IMR-90 (cell line): ENCODE measurements around the gene FLRT1. TPM values are rescaled to one million over a fixed set of nuclear protein-coding genes. Genes with fewer than 3 reads are reported as not detected.

Experiments
- ATAC-seq: fragments of 200-7000 bp; cut with Tn5 transposase; 2 replicates; pipeline ENCODE4 v1.9.1; 2020; ENCODE audit warnings: low read depth, mild to moderate bottlenecking, moderate library complexity
- BruUV-seq: library from RNA; stranded (reverse); fragments of 400-500 nt; replicated peaks from 2 replicates; lab custom pipeline; 2021; lab: Mats Ljungman, UMichigan
- CTCF ChIA-PET: fragments of 300-600 bp; formaldehyde crosslinking; extraction: SDS; loops from one replicate; lab custom pipeline; 2021; ENCODE audit warnings: antibody characterized with exemption; lab: Yijun Ruan, JAX
- POLR2A ChIA-PET: fragments of 300-600 bp; sonication (Branson Sonifier 250); formaldehyde crosslinking; loops from one replicate; lab custom pipeline; 2022; ENCODE audit warnings: antibody characterized with exemption; ENCODE audit not compliant: unreplicated experiment; lab: Charles Lee
- DNase-seq: peaks from one replicate; pipeline ENCODE4 v3.0.0; 2013
- H2AFZ ChIP-seq: replicated peaks from 2 replicates; pipeline ENCODE3; 2013; ENCODE audit warnings: low read length, mild to moderate bottlenecking; ENCODE audit not compliant: poor library complexity
- H2AK5ac ChIP-seq: 2 replicates; pipeline ENCODE4 v1.6.1; 2013; ENCODE audit warnings: low read depth, low read length, inconsistent platforms
- H2AK9ac ChIP-seq: replicated peaks from 2 replicates; pipeline ENCODE3; 2013; ENCODE audit warnings: mild to moderate bottlenecking, low read depth, low read length, moderate library complexity; ENCODE audit not compliant: poor library complexity
- H2BK120ac ChIP-seq: 2 replicates; pipeline ENCODE4 v1.6.1; 2013; ENCODE audit warnings: low read depth, low read length, inconsistent platforms
- H2BK15ac ChIP-seq: 3 replicates; pipeline ENCODE4 v1.6.1; 2013; ENCODE audit warnings: low read depth, low read length, inconsistent platforms
- H2BK20ac ChIP-seq: 2 replicates; pipeline ENCODE4 v1.6.1; 2013; ENCODE audit warnings: low read depth, mild to moderate bottlenecking, inconsistent platforms, low read length, moderate library complexity
- H2BK5ac ChIP-seq: 2 replicates; pipeline ENCODE4 v1.6.1; 2013; ENCODE audit warnings: mild to moderate bottlenecking, low read depth, low read length, inconsistent platforms; ENCODE audit not compliant: poor library complexity, severe bottlenecking
- H3K14ac ChIP-seq: replicated peaks from 2 replicates; pipeline ENCODE4 v1.6.1; 2013; ENCODE audit warnings: low read depth, low read length, inconsistent platforms
- H3K18ac ChIP-seq: 2 replicates; pipeline ENCODE4 v1.6.1; 2013; ENCODE audit warnings: low read depth, low read length, control low read depth
- H3K23ac ChIP-seq: 2 replicates; pipeline ENCODE4 v1.6.1; 2013; ENCODE audit warnings: low read depth, low read length, inconsistent platforms
- H3K27ac ChIP-seq: 2 replicates; pipeline ENCODE4 v1.5.1; 2013; ENCODE audit warnings: mild to moderate bottlenecking, control low read depth, low read length; ENCODE audit not compliant: insufficient read depth
- H3K27me3 ChIP-seq: 2 replicates; pipeline ENCODE4 v1.6.1; 2013; ENCODE audit warnings: low read length; ENCODE audit not compliant: control insufficient read depth, insufficient read depth
- H3K36me3 ChIP-seq: 2 replicates; pipeline ENCODE4 v1.6.1; 2013; ENCODE audit warnings: low read length, mixed read lengths; ENCODE audit not compliant: control insufficient read depth, insufficient read depth
- H3K4ac ChIP-seq: 2 replicates; pipeline ENCODE4 v1.6.1; 2013; ENCODE audit warnings: low read depth, low read length, inconsistent platforms
- H3K4me1 ChIP-seq: 2 replicates; pipeline ENCODE4 v1.6.1; 2013; ENCODE audit warnings: low read length, mixed read lengths; ENCODE audit not compliant: control insufficient read depth, insufficient read depth
- H3K4me2 ChIP-seq: 2 replicates; pipeline ENCODE4 v1.6.1; 2013; ENCODE audit warnings: low read depth, mild to moderate bottlenecking, control low read depth, low read length, moderate library complexity
- H3K4me3 ChIP-seq: 2 replicates; pipeline ENCODE4 v1.5.1; 2013; ENCODE audit warnings: low read depth, mild to moderate bottlenecking, control low read depth, low read length, moderate library complexity; ENCODE audit not compliant: insufficient read depth
- H3K56ac ChIP-seq: 2 replicates; pipeline ENCODE4 v1.6.1; 2013; ENCODE audit warnings: low read length, inconsistent platforms; ENCODE audit not compliant: insufficient read depth; ENCODE audit errors: extremely low read depth
- H3K79me1 ChIP-seq, 2 experiments: 2 replicates each; pipeline ENCODE4 v1.6.1; 2013; ENCODE audit warnings: low read length in 2 of 2, inconsistent platforms in 1 of 2, low read depth in 1 of 2
- H3K9ac ChIP-seq: 2 replicates; pipeline ENCODE4 v1.6.1; 2013; ENCODE audit warnings: low read depth, low read length, control low read depth
- H3K9me1 ChIP-seq: 2 replicates; pipeline ENCODE4 v1.6.1; 2013; ENCODE audit warnings: low read length, inconsistent platforms; ENCODE audit not compliant: insufficient read depth
- H3K9me3 ChIP-seq: 2 replicates; pipeline ENCODE4 v1.6.1; 2013; ENCODE audit warnings: low read length; ENCODE audit not compliant: control insufficient read depth, insufficient read depth
- H4K20me1 ChIP-seq: 2 replicates; pipeline ENCODE4 v1.6.1; 2013; ENCODE audit warnings: low read length, inconsistent platforms; ENCODE audit not compliant: insufficient read depth
- H4K5ac ChIP-seq: 2 replicates; pipeline ENCODE4 v1.6.1; 2013; ENCODE audit warnings: mild to moderate bottlenecking, low read depth, low read length, control low read depth
- H4K8ac ChIP-seq, 2 experiments: 2 replicates each; pipeline ENCODE4 v1.6.1; 2013; ENCODE audit warnings: low read depth in 2 of 2, low read length in 2 of 2, control low read depth in 1 of 2, inconsistent platforms in 1 of 2
- H4K91ac ChIP-seq: 2 replicates; pipeline ENCODE4 v1.6.1; 2013; ENCODE audit warnings: low read depth, low read length, inconsistent platforms; ENCODE audit not compliant: insufficient read depth
- BHLHE40 ChIP-seq: fragments of 150-350 bp; IDR thresholded peaks from 2 replicates; pipeline ENCODE4 v1.6.1; 2016; ENCODE audit warnings: mild to moderate bottlenecking, low read depth, low read length
- CEBPB ChIP-seq: IDR thresholded peaks from 2 replicates; pipeline ENCODE4 v1.6.1; 2012; ENCODE audit warnings: low read depth, low read length, improper control_type of control experiment
- CHD1 ChIP-seq: IDR thresholded peaks from 2 replicates; pipeline ENCODE4 v1.6.1; 2012; ENCODE audit warnings: low read depth, low read length, improper control_type of control experiment
- CTCF ChIP-seq: conservative IDR thresholded peaks from 2 replicates; pipeline ENCODE4 v1.5.1; 2012; ENCODE audit warnings: mild to moderate bottlenecking, low read depth, low read length, improper control_type of control experiment
- ELK1 ChIP-seq: fragments of 150-350 bp; IDR thresholded peaks from 2 replicates; pipeline ENCODE4 v1.6.1; 2016; ENCODE audit warnings: low read depth, mild to moderate bottlenecking, low read length, moderate library complexity, borderline replicate concordance
- FOS ChIP-seq: fragments of 150-350 bp; IDR thresholded peaks from 2 replicates; pipeline ENCODE4 v1.6.1; 2016; ENCODE audit warnings: low read depth, low read length
- MAFK ChIP-seq: IDR thresholded peaks from 2 replicates; pipeline ENCODE4 v1.6.1; 2012; ENCODE audit warnings: low read depth, low read length, improper control_type of control experiment
- MAZ ChIP-seq: IDR thresholded peaks from 2 replicates; pipeline ENCODE4 v1.6.1; 2012; ENCODE audit warnings: low read depth, mild to moderate bottlenecking, low read length, improper control_type of control experiment, moderate library complexity, borderline replicate concordance
- MXI1 ChIP-seq: IDR thresholded peaks from 2 replicates; pipeline ENCODE4 v1.6.1; 2012; ENCODE audit warnings: low read depth, mild to moderate bottlenecking, low read length, moderate library complexity, borderline replicate concordance
- NFE2L2 ChIP-seq: fragments of 150-350 bp; IDR thresholded peaks from 2 replicates; pipeline ENCODE4 v1.6.1; 2016; ENCODE audit warnings: low read depth, mild to moderate bottlenecking, low read length
- POLR2A ChIP-seq: IDR thresholded peaks from 2 replicates; pipeline ENCODE4 v1.6.1; 2012; ENCODE audit warnings: mild to moderate bottlenecking, low read depth, low read length
- RAD21 ChIP-seq: IDR thresholded peaks from 2 replicates; pipeline ENCODE4 v1.6.1; 2012; ENCODE audit warnings: low read length, improper control_type of control experiment
- RCOR1 ChIP-seq: IDR thresholded peaks from 2 replicates; pipeline ENCODE4 v1.6.1; 2012; ENCODE audit warnings: mild to moderate bottlenecking, low read length, improper control_type of control experiment; ENCODE audit not compliant: insufficient replicate concordance
- RFX5 ChIP-seq: IDR thresholded peaks from 2 replicates; pipeline ENCODE4 v1.8.0; 2012; ENCODE audit warnings: low read depth, mild to moderate bottlenecking, low read length, moderate library complexity
- SMC3 ChIP-seq: fragments of 150-350 bp; IDR thresholded peaks from 2 replicates; pipeline ENCODE4 v1.6.1; 2016; ENCODE audit warnings: low read depth, mild to moderate bottlenecking, antibody characterized with exemption, low read length, moderate library complexity
- USF2 ChIP-seq: fragments of 150-350 bp; IDR thresholded peaks from 2 replicates; pipeline ENCODE4 v1.6.1; 2017; ENCODE audit warnings: mild to moderate bottlenecking, antibody characterized with exemption, low read length, low read depth
- whole genome bisulfite sequencing, 2 experiments: methylation state at CpG; one replicate each; pipeline versions ENCODE4 v1.1.5 to v1.1.7; 2013; ENCODE audit warnings: missing lambda C conversion rate in 2 of 2; ENCODE audit not compliant: insufficient read length in 1 of 2; ENCODE audit errors: extremely low coverage in 2 of 2; 5-methylcytosine and 5-hydroxymethylcytosine counted together
- dilution Hi-C: fragments of 300-500 bp; cut with HindIII; formaldehyde crosslinking; loops from one replicate; pipeline ENCODE4 v1.14.3; 2018; ENCODE audit warnings: low sequenced_read_pairs; ENCODE audit not compliant: unreplicated experiment
- in situ Hi-C: fragments of 300-500 bp; cut with MboI; formaldehyde crosslinking; loops from 3 replicates; pipeline ENCODE4 v1.14.3; 2019; ENCODE audit warnings: low sequenced_read_pairs, inconsistent platforms, mixed read lengths
- intact Hi-C: fragments of 100-400 bp; cut with micrococcal nuclease; formaldehyde crosslinking; loops from 2 replicates; pipeline ENCODE4 v1.10.0; 2022
- polyA plus RNA-seq, 3 experiments: library from polyadenylated mRNA; depleted of rRNA; stranded (reverse); fragments of >200 nt; gene quantifications; 2 replicates each; pipeline ENCODE4 v1.2.3, GENCODE V29; 2012; ENCODE audit warnings: low replicate concordance in 1 of 3
- total RNA-seq: library from RNA; depleted of rRNA; stranded (reverse); fragments of >200 nt; gene quantifications from 2 replicates; pipeline ENCODE4 v1.2.3, GENCODE V29; 2012

Gene FLRT1
- total and polyA plus RNA-seq, 2 of the 4 experiments (the other 2 are of a cell fraction), result under 0.01 to 0.07 TPM

- Histone ChIP-seq H3K56ac (no peak overlapping the region), H2BK5ac (no peak overlapping the region), H2AK5ac (no peak overlapping the region), H3K4me1 (0 out of 2 replicates have a peak, but pooled peaks cover 1% of the 10 kb centered on the region), H3K9me1 (0 out of 2 replicates have a peak, but pooled peaks cover 3% of the 10 kb centered on the region), H2BK15ac (no peak overlapping the region), H3K27ac (no peak overlapping the region), H3K27me3 (no peaks in the 10 kb centered on the region), H4K20me1 (peaks cover 32% of the 10 kb centered on the region), H4K8ac (no peak overlapping the region), H3K23ac (no peak overlapping the region), H4K91ac (no peak overlapping the region), H3K36me3 (peaks cover 46% of the 10 kb centered on the region), H3K9ac (no peak overlapping the region), H3K4me2 (no peak overlapping the region), H3K4me3 (no peak overlapping the region), H3K4ac (no peak overlapping the region), H2AFZ (no peak overlapping the region), H2BK120ac (no peak overlapping the region), H3K79me1 (peaks cover 9 to 24% of the 10 kb centered on the region in 2 experiments; a peak in 3 of 4 replicates), H3K18ac (no peak overlapping the region), H3K14ac (no peak overlapping the region), H2BK20ac (no peak overlapping the region), H2AK9ac (no peak overlapping the region), H4K5ac (no peak overlapping the region), H3K9me3 (no peaks in the 10 kb centered on the region)
- BruUV-seq, result TSS peak; percentile 81
- intact Hi-C loops, result no loop called here
- WGBS, 2 experiments, result 89% methylated on average over 7 of the region's 27 CpGs; no CpG with 5 or more reads in 1 of the 2 experiments
- ATAC-seq (no peak), DNase-seq (no peak)
- ChIA-PET POLR2A (no interaction called here), CTCF (no interaction called here)
- dilution Hi-C loops, result no loop called here
- in situ Hi-C loops, result no loop called here
- TF ChIP-seq CHD1, result no peak
- TF ChIP-seq SMC3, result no peak
- no peak for TF ChIP-seq BHLHE40
- no peak for TF ChIP-seq RCOR1
- TF ChIP-seq CTCF, result no peak
- TF ChIP-seq NFE2L2, result no peak
- TF ChIP-seq MAFK, result no peak
- TF ChIP-seq RFX5, result no peak
- no peak for TF ChIP-seq FOS
- TF ChIP-seq CEBPB, result no peak
- no peak for TF ChIP-seq POLR2A
- TF ChIP-seq MXI1, result no peak
- TF ChIP-seq RAD21, result no peak
- TF ChIP-seq USF2, result no peak
- no peak for TF ChIP-seq MAZ
- TF ChIP-seq ELK1, result no peak
Observed at GRCh38 chr11:63997104-63997700, 38.5 kb upstream of the FLRT1 start.
